BE2C (cell line): ENCODE measurements around the gene SETDB2.

Source experiments
- DNase-seq: peaks from one replicate; pipeline ENCODE4 v3.0.0-alpha.2; 2020
- H3K27me3 ChIP-seq: fragments of 250-450 bp; sonication (Bioruptor Pico); 2 replicates; pipeline ENCODE4 v1.5.1; 2020; ENCODE audit warnings: mild to moderate bottlenecking
- H3K36me3 ChIP-seq: fragments of 250-450 bp; sonication (Bioruptor Pico); 2 replicates; pipeline ENCODE4 v1.5.1; 2020; ENCODE audit warnings: mild to moderate bottlenecking
- H3K4me1 ChIP-seq: fragments of 250-450 bp; sonication (Bioruptor Pico); 2 replicates; pipeline ENCODE4 v1.5.1; 2020
- H3K4me3 ChIP-seq: 2 replicates; pipeline ENCODE4 v1.5.1; 2011; ENCODE audit warnings: low read depth, low read length
- H3K9me3 ChIP-seq: fragments of 250-450 bp; sonication (Bioruptor Pico); 2 replicates; pipeline ENCODE4 v1.5.1; 2020
- CTCF ChIP-seq: IDR thresholded peaks from 2 replicates; pipeline ENCODE4 v1.5.1; 2012; ENCODE audit warnings: mild to moderate bottlenecking, low read depth, low read length

Gene SETDB2

GRCh38 chr13:49403996-49404702, 39.9 kb upstream of the SETDB2 start:
- TF ChIP-seq CTCF, result no peak
- no peaks in the 10 kb centered on the region for H3K36me3 ChIP-seq
- H3K9me3 ChIP-seq, result no peaks in the 10 kb centered on the region; the same call in 1 of the 2 replicates

GRCh38 chr13:49404703-49405020, 39.4 kb upstream of the SETDB2 start:
- no peaks in the 10 kb centered on the region for H3K4me1 ChIP-seq
- H3K36me3 ChIP-seq, result no peaks in the 10 kb centered on the region
- no peak for TF ChIP-seq CTCF
- H3K9me3 ChIP-seq, result no peaks in the 10 kb centered on the region; the same call in 1 of the 2 replicates
- no peak for DNase-seq
- no peak overlapping the region for H3K4me3 ChIP-seq
- no peaks in the 10 kb centered on the region for H3K27me3 ChIP-seq

More at GRCh38 chr13:49403996-49404702, 39.9 kb upstream of the SETDB2 start:
- DNase-seq, result no peak
- Histone ChIP-seq H3K4me3 (no peak overlapping the region), H3K4me1 (no peaks in the 10 kb centered on the region), H3K27me3 (no peaks in the 10 kb centered on the region)

GRCh38 chr13:49407068-49407467, 37.0 kb upstream of the SETDB2 start:
- H3K4me3 ChIP-seq, result no peak overlapping the region
- H3K9me3 ChIP-seq, result no peaks in the 10 kb centered on the region; the same call in 1 of the 2 replicates
- no peaks in the 10 kb centered on the region for H3K4me1 ChIP-seq
- no peaks in the 10 kb centered on the region for H3K36me3 ChIP-seq
- no peaks in the 10 kb centered on the region for H3K27me3 ChIP-seq
- no peak for DNase-seq
- no peak for TF ChIP-seq CTCF

GRCh38 chr13:49407936-49408335, 36.1 kb upstream of the SETDB2 start:
- Histone ChIP-seq H3K4me3 (no peak overlapping the region), H3K27me3 (no peaks in the 10 kb centered on the region), H3K9me3 (no peaks in the 10 kb centered on the region; the same call in 1 of the 2 replicates), H3K4me1 (no peaks in the 10 kb centered on the region), H3K36me3 (no peaks in the 10 kb centered on the region)
- no peak for DNase-seq
- no peak for TF ChIP-seq CTCF

- H3K4me3 ChIP-seq, result no peak overlapping the region
- H3K27me3 ChIP-seq, result no peaks in the 10 kb centered on the region
- H3K4me1 ChIP-seq, result no peaks in the 10 kb centered on the region
- no peak for DNase-seq
- TF ChIP-seq CTCF, result no peak
- no peaks in the 10 kb centered on the region; the same call in 1 of the 2 replicates for H3K9me3 ChIP-seq
- H3K36me3 ChIP-seq, result no peaks in the 10 kb centered on the region
Measured at GRCh38 chr13:49409008-49409407, 35.1 kb upstream of the SETDB2 start.

GRCh38 chr13:49410006-49410405, 34.1 kb upstream of the SETDB2 start:
- no peaks in the 10 kb centered on the region for H3K27me3 ChIP-seq
- DNase-seq, result no peak
- no peaks in the 10 kb centered on the region for H3K4me1 ChIP-seq
- no peaks in the 10 kb centered on the region; the same call in 1 of the 2 replicates for H3K9me3 ChIP-seq
- TF ChIP-seq CTCF, result no peak
- no peaks in the 10 kb centered on the region for H3K36me3 ChIP-seq
- no peak overlapping the region for H3K4me3 ChIP-seq
